Peyer's patch (tissue), 4 donors: ENCODE results near the gene VTI1A.

ENCODE experiments used
- POLR2A ChIP-seq, 2 donors: fragments of 450-650 bp; IDR thresholded peaks; one replicate each; pipeline ENCODE4 v1.5.1; 2017; ENCODE audit warnings: antibody characterized with exemption in 2 of 2, mild to moderate bottlenecking in 2 of 2, moderate library complexity in 2 of 2
- TF ChIP-seq, protein P1 (sequence below), 6 experiments: fragments of 450-650 bp in 4 of 6; fragments of 200-600 bp in 2 of 6; sonication (generic) in 1 of 6; IDR thresholded peaks; one replicate each; pipeline ENCODE4 v1.5.1; 2017 to 2019; ENCODE audit warnings: antibody characterized with exemption in 6 of 6, mild to moderate bottlenecking in 3 of 6, moderate library complexity in 1 of 6

- TF ChIP-seq, protein P1, sequence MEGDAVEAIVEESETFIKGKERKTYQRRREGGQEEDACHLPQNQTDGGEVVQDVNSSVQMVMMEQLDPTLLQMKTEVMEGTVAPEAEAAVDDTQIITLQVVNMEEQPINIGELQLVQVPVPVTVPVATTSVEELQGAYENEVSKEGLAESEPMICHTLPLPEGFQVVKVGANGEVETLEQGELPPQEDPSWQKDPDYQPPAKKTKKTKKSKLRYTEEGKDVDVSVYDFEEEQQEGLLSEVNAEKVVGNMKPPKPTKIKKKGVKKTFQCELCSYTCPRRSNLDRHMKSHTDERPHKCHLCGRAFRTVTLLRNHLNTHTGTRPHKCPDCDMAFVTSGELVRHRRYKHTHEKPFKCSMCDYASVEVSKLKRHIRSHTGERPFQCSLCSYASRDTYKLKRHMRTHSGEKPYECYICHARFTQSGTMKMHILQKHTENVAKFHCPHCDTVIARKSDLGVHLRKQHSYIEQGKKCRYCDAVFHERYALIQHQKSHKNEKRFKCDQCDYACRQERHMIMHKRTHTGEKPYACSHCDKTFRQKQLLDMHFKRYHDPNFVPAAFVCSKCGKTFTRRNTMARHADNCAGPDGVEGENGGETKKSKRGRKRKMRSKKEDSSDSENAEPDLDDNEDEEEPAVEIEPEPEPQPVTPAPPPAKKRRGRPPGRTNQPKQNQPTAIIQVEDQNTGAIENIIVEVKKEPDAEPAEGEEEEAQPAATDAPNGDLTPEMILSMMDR (IDR thresholded peaks at IDR 0.05), result no peak
- TF ChIP-seq POLR2A (IDR thresholded peaks at IDR 0.05), result no peak
These were observed 20.6 kb downstream of the VTI1A start for GRCh38 chr10:112467541-112468075.
